ENCODE measurements around the gene PLEK2. TPM values are rescaled to one million over a fixed set of nuclear protein-coding genes. Genes with fewer than 3 reads are reported as not detected.

Gene PLEK2
- total and polyA plus RNA-seq, 2 of the 13 experiments (the other 11 are each of a cell fraction or from before 2014, with no cell fraction given) = 0.26 to 1.5 TPM

GRCh38 chr14:67417633-67418032, 5.7 kb upstream of the PLEK2 start:
- H3K4me2 ChIP-seq (ENCODE audit: low read depth, low read length) = no peak overlapping the region
- ChIA-PET CTCF (ENCODE audit: low intra/inter-chr PET ratio, low total read pairs) (no interaction called here), POLR2A (no interaction called here)
- no peak overlapping the region for H2AFZ ChIP-seq (ENCODE audit: low read length)
- no peak overlapping the region for H3K9ac ChIP-seq (ENCODE audit: insufficient read depth, low read depth, low read length)
- peaks cover 10% of the 10 kb centered on the region; the same call in 1 of the 2 replicates for H3K4me1 ChIP-seq (ENCODE audit: insufficient read depth, low read length)
- intact Hi-C loops (cut with micrococcal nuclease; ENCODE audit: unreplicated experiment) (no loop called here), in situ Hi-C loops (cut with HindIII; ENCODE audit: extremely low pct_ligation_motif_present, low pct_unique_long_range_greater_than_20kb) (no loop called here)
- H3K27me3 ChIP-seq (ENCODE audit: control insufficient read depth in 1 of 2, insufficient read depth in 2 of 2, low read length in 2 of 2) = peaks cover 2 to 6% of the 10 kb centered on the region in 2 experiments; a peak in 3 of 5 replicates
- ATAC-seq (no peak), DNase-seq (ENCODE audit: low spot score) (no peak), FAIRE-seq (no peak)
- no peak overlapping the region for H3K27ac ChIP-seq (ENCODE audit: extremely low read length, insufficient read depth, low read length)
- no peak overlapping the region for H3K4me3 ChIP-seq (replicated peaks in 1 of 3; ENCODE audit: insufficient read depth in 1 of 3, low read depth in 2 of 3, low read length in 3 of 3)
- no peaks in the 10 kb centered on the region for H3K36me3 ChIP-seq (replicated peaks in 1 of 2; ENCODE audit: control insufficient read depth in 1 of 2, insufficient read depth in 2 of 2, low read length in 2 of 2)
- no peaks in the 10 kb centered on the region for H3K9me3 ChIP-seq (ENCODE audit: low read length)
- no TSS peak for BruUV-seq (replicated peaks)
- TF ChIP-seq ARNTL (CRISPR knock-in tag; IDR thresholded peaks at IDR 0.05) (no peak), ZNF281 (CRISPR knock-in tag; IDR thresholded peaks at IDR 0.05; ENCODE audit: borderline replicate concordance) (no peak), HMGA1 (CRISPR knock-in tag; conservative IDR thresholded peaks at IDR 0.05) (no peak)
- 0% methylated on average over 2 of the region's 3 CpGs for WGBS (ENCODE audit: low lambda C conversion rate)
- H4K20me1 ChIP-seq (ENCODE audit: insufficient read depth, low read length) = no peaks in the 10 kb centered on the region
- no peaks in the 10 kb centered on the region for H3K79me2 ChIP-seq (ENCODE audit: insufficient read depth, low read length)

- in situ Hi-C loops (cut with HindIII; ENCODE audit: extremely low pct_ligation_motif_present, low pct_unique_long_range_greater_than_20kb) (no loop called here), intact Hi-C loops (cut with micrococcal nuclease; ENCODE audit: unreplicated experiment) (no loop called here)
- Histone ChIP-seq H3K27me3 (ENCODE audit: control insufficient read depth in 1 of 2, insufficient read depth in 2 of 2, low read length in 2 of 2) (peaks cover 2 to 6% of the 10 kb centered on the region in 2 experiments; a peak in 3 of 5 replicates), H3K9ac (ENCODE audit: insufficient read depth, low read depth, low read length) (no peak overlapping the region), H3K27ac (ENCODE audit: extremely low read length, insufficient read depth, low read length) (no peak overlapping the region), H4K20me1 (ENCODE audit: insufficient read depth, low read length) (no peaks in the 10 kb centered on the region), H3K9me3 (ENCODE audit: low read length) (no peaks in the 10 kb centered on the region), H3K79me2 (ENCODE audit: insufficient read depth, low read length) (no peaks in the 10 kb centered on the region), H2AFZ (ENCODE audit: low read length) (no peak overlapping the region), H3K36me3 (replicated peaks in 1 of 2; ENCODE audit: control insufficient read depth in 1 of 2, insufficient read depth in 2 of 2, low read length in 2 of 2) (no peaks in the 10 kb centered on the region), H3K4me1 (ENCODE audit: insufficient read depth, low read length) (peaks cover 10% of the 10 kb centered on the region; the same call in 1 of the 2 replicates), H3K4me2 (ENCODE audit: low read depth, low read length) (peak overlapping the region; percentile 25; the same call in 1 of the 2 replicates), H3K4me3 (replicated peaks in 1 of 3; ENCODE audit: insufficient read depth in 1 of 3, low read depth in 2 of 3, low read length in 3 of 3) (no peak overlapping the region)
- DNase-seq (ENCODE audit: low spot score) (no peak), ATAC-seq (no peak), FAIRE-seq (no peak)
- WGBS (ENCODE audit: low lambda C conversion rate) = 85% methylated on average over 2 of the region's 2 CpGs
- ChIA-PET POLR2A (no interaction called here), CTCF (ENCODE audit: low intra/inter-chr PET ratio, low total read pairs) (no interaction called here)
- BruUV-seq (replicated peaks) = no TSS peak
- TF ChIP-seq ZNF572 (CRISPR knock-in tag; IDR thresholded peaks at IDR 0.05) (no peak), ZFP1 (CRISPR knock-in tag; IDR thresholded peaks at IDR 0.05) (no peak), ZNF576 (CRISPR knock-in tag; IDR thresholded peaks at IDR 0.05) (no peak), MAFK (conservative IDR thresholded peaks at IDR 0.05 in 1 of 2, IDR thresholded peaks at IDR 0.05 in 1 of 2; ENCODE audit: low read length in 2 of 2) (no peak), GTF3A (CRISPR knock-in tag; conservative IDR thresholded peaks at IDR 0.05) (no peak), MYNN (CRISPR knock-in tag; IDR thresholded peaks at IDR 0.05; ENCODE audit: low read depth) (no peak), HBP1 (CRISPR knock-in tag; IDR thresholded peaks at IDR 0.05; ENCODE audit: low read depth) (no peak), HCFC1 (IDR thresholded peaks at IDR 0.05; ENCODE audit: low read depth, low read length) (no peak), ZNF333 (CRISPR knock-in tag; IDR thresholded peaks at IDR 0.05; ENCODE audit: borderline replicate concordance) (no peak), ZBTB2 (CRISPR knock-in tag; IDR thresholded peaks at IDR 0.05; ENCODE audit: low read depth) (no peak), RFX5 (IDR thresholded peaks at IDR 0.05; ENCODE audit: low read depth, low read length) (no peak)
Observed at GRCh38 chr14:67416810-67417209, 4.8 kb upstream of the PLEK2 start.
